Gastrocnemius medialis (tissue), 4 donors: ENCODE data around the gene HSD3B1.

Experiments used
- CTCF ChIP-seq, 5 experiments: fragments of 450-650 bp in 3 of 5; fragments of 200-600 bp in 2 of 5; sonication (generic) in 2 of 5; IDR thresholded peaks in 4 of 5; conservative IDR thresholded peaks in 1 of 5; 1 replicate in 4 of 5; 2 replicates in 1 of 5; pipeline ENCODE4 v1.5.1; 2016 to 2019; ENCODE audit warnings: antibody characterized with exemption in 5 of 5, mild to moderate bottlenecking in 3 of 5, moderate library complexity in 3 of 5
- POLR2A ChIP-seq, 2 donors: fragments of 450-650 bp; IDR thresholded peaks; one replicate each; pipeline ENCODE4 v1.6.1; 2017; ENCODE audit warnings: antibody characterized with exemption in 2 of 2, mild to moderate bottlenecking in 2 of 2, moderate library complexity in 2 of 2

DNA sequence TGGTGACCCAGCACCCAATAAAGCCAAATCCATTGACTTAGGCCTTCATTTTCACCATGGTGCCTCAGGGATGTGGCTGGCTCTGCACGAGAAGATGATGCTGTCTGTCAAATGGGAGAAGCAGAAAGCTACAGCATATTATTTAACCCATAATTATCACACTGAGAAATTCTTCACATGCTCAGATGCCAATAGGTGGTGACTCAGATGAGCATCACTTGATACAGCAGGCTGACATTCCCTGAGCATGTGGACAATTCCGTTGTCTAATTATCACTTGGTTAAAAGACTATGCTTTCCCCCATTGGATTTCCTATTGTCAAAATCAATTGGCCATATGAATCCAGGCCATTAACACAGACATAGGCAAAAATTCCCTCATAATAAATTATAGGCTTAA lies 44.0 kb upstream of the HSD3B1 start:
- TF ChIP-seq CTCF (IDR thresholded peaks at IDR 0.05 in 4 of 5, conservative IDR thresholded peaks at IDR 0.05 in 1 of 5) = no peak
- TF ChIP-seq POLR2A (IDR thresholded peaks at IDR 0.05) = no peak
